WI38 (cell line): ENCODE results near the gene COP1.

Experiments used
- H3K4me3 ChIP-seq: 2 replicates; pipeline ENCODE4 v1.5.1; 2011; ENCODE audit warnings: low read depth, mild to moderate bottlenecking, control low read depth, low read length
- TF ChIP-seq, protein P1 (sequence below): IDR thresholded peaks from 2 replicates; pipeline ENCODE4 v1.5.1; 2012; ENCODE audit warnings: low read depth, mild to moderate bottlenecking, control low read depth, low read length

The COP1 gene

DNA sequence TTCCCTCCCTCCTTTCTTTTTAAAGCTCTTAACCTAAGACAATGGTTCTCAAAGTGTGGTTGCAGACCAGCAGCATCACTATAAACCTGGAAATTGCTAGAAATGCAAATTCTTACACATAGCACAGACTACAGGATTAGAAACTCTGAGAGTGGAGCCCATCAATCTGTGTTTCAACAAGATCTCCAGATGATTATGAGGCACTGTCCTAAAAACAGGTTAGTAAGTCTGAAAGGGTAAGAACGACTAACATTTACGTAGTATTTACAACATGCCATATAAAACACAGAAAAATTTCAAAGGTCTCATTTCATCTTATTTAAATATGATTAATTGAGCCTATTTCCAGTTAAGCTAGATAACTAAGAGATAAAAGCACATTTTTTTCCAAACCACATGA is 138.8 kb downstream of the COP1 start:
- TF ChIP-seq, protein P1, sequence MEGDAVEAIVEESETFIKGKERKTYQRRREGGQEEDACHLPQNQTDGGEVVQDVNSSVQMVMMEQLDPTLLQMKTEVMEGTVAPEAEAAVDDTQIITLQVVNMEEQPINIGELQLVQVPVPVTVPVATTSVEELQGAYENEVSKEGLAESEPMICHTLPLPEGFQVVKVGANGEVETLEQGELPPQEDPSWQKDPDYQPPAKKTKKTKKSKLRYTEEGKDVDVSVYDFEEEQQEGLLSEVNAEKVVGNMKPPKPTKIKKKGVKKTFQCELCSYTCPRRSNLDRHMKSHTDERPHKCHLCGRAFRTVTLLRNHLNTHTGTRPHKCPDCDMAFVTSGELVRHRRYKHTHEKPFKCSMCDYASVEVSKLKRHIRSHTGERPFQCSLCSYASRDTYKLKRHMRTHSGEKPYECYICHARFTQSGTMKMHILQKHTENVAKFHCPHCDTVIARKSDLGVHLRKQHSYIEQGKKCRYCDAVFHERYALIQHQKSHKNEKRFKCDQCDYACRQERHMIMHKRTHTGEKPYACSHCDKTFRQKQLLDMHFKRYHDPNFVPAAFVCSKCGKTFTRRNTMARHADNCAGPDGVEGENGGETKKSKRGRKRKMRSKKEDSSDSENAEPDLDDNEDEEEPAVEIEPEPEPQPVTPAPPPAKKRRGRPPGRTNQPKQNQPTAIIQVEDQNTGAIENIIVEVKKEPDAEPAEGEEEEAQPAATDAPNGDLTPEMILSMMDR: no peak

DNA sequence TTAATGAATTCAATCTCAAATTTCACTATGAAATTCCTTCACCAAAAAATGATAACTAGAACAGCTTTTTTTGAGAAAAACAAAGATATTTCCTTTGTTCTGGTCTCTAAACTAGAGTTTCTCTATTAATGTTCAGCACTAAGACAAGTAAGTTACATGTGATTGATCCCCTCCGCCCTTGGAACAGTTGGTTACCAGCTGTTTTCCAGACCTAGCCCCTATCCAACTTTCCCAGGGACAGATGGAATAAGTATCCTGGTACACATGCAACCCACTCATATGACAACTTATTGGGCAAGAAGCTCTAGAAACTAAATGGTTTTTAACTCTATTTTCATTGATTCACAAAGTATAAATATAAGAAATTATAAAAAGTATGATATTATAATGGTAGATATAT is 140.4 kb downstream of the COP1 start:
- TF ChIP-seq, protein P1: no peak
- no peak overlapping the region for H3K4me3 ChIP-seq

More for the DNA sequence above, 138.8 kb downstream of the COP1 start:
- no peak overlapping the region for H3K4me3 ChIP-seq

DNA sequence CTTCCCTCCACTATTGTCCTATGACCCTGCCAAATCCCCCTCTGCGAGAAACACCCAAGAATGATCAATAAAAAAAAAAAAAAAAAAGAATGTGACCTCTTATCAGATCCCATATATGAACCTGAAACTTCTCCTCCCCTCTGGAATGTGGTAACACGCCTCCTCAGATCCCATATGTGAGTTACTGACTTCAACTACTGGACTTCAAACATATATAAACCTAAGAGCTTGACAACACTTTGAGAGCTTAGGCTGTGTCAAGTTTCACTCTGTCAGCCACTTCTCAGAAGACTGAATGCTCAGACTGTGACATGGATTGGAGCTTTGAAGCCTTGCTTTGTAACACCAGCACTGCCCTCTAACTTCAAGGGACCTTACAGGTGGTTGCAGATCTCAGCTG is 148.4 kb downstream of the COP1 start:
- TF ChIP-seq, protein P1: no peak

DNA sequence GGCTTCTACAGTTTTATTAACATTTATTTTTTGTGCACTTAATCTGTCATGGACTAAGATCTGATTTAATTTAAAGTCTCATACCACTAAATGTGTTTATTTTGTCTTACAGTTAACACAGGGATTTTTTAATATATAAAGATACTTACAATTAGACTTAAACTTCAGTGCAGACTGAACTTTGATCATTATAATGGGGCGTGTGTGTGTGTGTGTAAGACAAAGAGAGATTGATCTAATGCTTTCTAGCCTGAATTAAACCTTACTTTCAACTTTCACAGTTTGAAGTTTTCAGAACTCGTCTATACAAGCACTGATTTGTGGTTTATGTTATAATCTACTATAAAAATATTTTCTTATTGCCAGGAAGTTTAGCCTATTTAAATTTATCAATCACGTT is 150.8 kb downstream of the COP1 start:
- TF ChIP-seq, protein P1: no peak
- H3K4me3 ChIP-seq: no peak overlapping the region

More for the DNA sequence above, 148.4 kb downstream of the COP1 start:
- H3K4me3 ChIP-seq: no peak overlapping the region

DNA sequence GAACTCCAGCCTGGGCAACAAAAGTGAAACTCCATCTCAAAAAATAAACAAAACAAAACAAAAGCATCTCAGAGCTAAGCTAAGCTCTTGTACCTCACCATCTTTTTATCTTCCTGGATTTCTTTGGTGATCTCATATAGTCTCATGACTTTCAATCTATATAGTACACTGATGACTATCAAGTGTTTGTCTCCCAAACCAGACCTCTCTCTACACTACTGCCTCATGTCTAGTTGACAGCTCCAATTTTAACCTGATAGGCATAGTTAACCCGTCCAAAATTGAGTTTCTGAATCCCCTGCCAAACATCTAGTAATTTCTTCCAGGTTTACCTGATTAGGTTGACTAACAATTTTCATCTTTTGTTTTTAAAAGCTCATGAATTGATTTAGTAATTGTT is 151.7 kb downstream of the COP1 start:
- H3K4me3 ChIP-seq: no peak overlapping the region
- TF ChIP-seq, protein P1: no peak

DNA sequence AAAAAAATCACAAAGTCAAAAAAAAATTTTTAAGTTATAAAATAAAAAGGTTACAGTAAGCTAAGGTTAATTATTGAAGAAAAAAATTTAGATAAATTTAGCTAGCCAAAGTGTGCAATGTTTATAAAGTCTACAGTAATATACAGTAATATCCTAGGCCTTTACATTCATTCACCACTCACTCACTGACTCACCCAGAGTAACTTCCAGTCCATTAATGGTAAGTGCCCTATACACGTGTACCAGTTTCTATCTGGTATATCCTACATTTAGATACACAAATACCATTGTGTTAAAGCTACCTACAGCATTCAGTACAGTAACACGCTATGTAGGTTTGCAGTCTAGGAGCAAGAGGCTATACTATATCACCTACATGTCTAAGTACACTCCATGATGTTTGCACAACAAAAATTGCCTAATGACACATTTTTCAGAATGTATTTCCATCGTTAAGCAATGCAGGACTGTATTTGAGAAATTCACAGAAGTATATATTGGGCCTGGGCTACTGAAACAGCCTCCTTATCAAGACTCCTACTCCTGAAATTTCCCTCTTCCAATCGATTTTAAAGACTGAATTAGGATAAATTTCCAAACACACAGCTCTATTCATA is 155.1 kb downstream of the COP1 start:
- TF ChIP-seq, protein P1: no peak
- no peak overlapping the region for H3K4me3 ChIP-seq

DNA sequence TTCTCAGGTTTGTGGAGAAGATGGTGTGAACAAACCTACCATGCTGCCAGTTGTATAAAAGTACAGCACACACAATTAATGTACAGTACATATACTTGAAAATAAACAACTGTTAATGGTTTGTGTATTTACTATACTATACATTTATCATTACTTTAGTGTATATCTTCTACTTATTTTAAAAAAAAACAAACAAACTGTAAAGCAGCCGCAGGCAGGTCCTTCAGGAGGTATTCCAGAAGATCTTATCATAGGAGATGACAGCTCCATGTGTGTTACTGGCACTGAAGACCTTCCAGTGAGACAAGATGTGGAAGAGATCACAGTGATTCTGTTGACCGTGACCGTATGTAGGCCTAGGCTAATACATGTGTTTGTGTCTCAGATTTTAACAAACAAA is 155.7 kb downstream of the COP1 start:
- TF ChIP-seq, protein P1: no peak
- no peak overlapping the region for H3K4me3 ChIP-seq
